ENCODE data around the gene TENT5A. TPM values are rescaled to one million over a fixed set of nuclear protein-coding genes. Genes with fewer than 3 reads are reported as not detected.

TENT5A gene
- total RNA-seq, 2 experiments from 2014 or later = 1.1 to 1.2 TPM

GRCh38 chr6:81789291-81789690, 36.8 kb upstream of the TENT5A start:
- TF ChIP-seq, protein P1, sequence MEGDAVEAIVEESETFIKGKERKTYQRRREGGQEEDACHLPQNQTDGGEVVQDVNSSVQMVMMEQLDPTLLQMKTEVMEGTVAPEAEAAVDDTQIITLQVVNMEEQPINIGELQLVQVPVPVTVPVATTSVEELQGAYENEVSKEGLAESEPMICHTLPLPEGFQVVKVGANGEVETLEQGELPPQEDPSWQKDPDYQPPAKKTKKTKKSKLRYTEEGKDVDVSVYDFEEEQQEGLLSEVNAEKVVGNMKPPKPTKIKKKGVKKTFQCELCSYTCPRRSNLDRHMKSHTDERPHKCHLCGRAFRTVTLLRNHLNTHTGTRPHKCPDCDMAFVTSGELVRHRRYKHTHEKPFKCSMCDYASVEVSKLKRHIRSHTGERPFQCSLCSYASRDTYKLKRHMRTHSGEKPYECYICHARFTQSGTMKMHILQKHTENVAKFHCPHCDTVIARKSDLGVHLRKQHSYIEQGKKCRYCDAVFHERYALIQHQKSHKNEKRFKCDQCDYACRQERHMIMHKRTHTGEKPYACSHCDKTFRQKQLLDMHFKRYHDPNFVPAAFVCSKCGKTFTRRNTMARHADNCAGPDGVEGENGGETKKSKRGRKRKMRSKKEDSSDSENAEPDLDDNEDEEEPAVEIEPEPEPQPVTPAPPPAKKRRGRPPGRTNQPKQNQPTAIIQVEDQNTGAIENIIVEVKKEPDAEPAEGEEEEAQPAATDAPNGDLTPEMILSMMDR (IDR thresholded peaks at IDR 0.05) = no peak
- CTCF ChIA-PET = no interaction called here
- intact Hi-C loops (cut with micrococcal nuclease) = no loop called here

GRCh38 chr6:81788748-81789147, 36.3 kb upstream of the TENT5A start:
- Mint-ChIP-seq H3K4me3 (no peak overlapping the region), H3K36me3 (ENCODE audit: low read depth) (no peaks in the 10 kb centered on the region), H3K27ac (no peak overlapping the region), H3K9me3 (no peaks in the 10 kb centered on the region), H3K27me3 (peaks cover 3% of the 10 kb centered on the region), H3K4me1 (ENCODE audit: low read depth) (no peaks in the 10 kb centered on the region)
- no peak for DNase-seq
- ChIA-PET POLR2A (no interaction called here), CTCF (no interaction called here)
- no peak for ATAC-seq
- intact Hi-C loops (cut with micrococcal nuclease) = no loop called here
- TF ChIP-seq, protein P1 (IDR thresholded peaks at IDR 0.05) = no peak

More at GRCh38 chr6:81789291-81789690, 36.8 kb upstream of the TENT5A start:
- no peaks in the 10 kb centered on the region for H3K36me3 Mint-ChIP-seq (ENCODE audit: low read depth)
- no peak for ATAC-seq
- DNase-seq = no peak
- peaks cover 3% of the 10 kb centered on the region for H3K27me3 Mint-ChIP-seq
- H3K27ac Mint-ChIP-seq = no peak overlapping the region
- H3K4me1 Mint-ChIP-seq (ENCODE audit: low read depth) = no peaks in the 10 kb centered on the region
- H3K4me3 Mint-ChIP-seq = no peak overlapping the region
- H3K9me3 Mint-ChIP-seq = no peaks in the 10 kb centered on the region
- POLR2A ChIA-PET = no interaction called here

GRCh38 chr6:81787313-81788068, 35.0 kb upstream of the TENT5A start:
- Mint-ChIP-seq H3K27me3 (peaks cover 3% of the 10 kb centered on the region), H3K36me3 (ENCODE audit: low read depth) (no peaks in the 10 kb centered on the region), H3K4me1 (ENCODE audit: low read depth) (no peaks in the 10 kb centered on the region), H3K27ac (no peak overlapping the region), H3K4me3 (no peak overlapping the region), H3K9me3 (no peaks in the 10 kb centered on the region)
- TF ChIP-seq, protein P1 (IDR thresholded peaks at IDR 0.05) = no peak
- intact Hi-C loops (cut with micrococcal nuclease) = no loop called here
- no peak for ATAC-seq
- POLR2A ChIA-PET = no interaction called here
- no peak for DNase-seq
- CTCF ChIA-PET = no interaction called here

DNA sequence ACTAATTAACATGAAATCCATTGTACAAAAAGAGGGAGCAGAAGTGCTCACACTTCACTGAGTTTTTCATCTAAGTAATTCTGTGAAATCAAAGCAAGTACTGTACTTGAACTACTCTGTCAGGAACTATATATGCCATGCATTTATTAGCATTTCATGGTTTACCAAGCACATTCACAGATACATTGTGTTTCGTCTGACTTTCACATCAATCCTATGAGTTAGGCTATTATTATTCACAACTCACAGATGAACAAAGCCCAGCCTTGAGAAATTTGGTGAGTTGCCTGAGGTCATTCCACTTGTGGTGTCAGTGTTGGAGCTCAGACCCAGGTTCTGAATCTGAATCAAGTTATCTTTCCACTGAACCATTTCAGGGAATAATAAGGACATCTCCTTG, 33.7 kb upstream of the TENT5A start:
- no peak for ATAC-seq
- intact Hi-C loops (cut with micrococcal nuclease) = no loop called here

GRCh38 chr6:81785377-81785776, 32.9 kb upstream of the TENT5A start:
- peaks cover 4% of the 10 kb centered on the region for H3K9me3 Mint-ChIP-seq
- H3K4me3 Mint-ChIP-seq = no peak overlapping the region
- H3K27me3 Mint-ChIP-seq = peaks cover 5% of the 10 kb centered on the region
- POLR2A ChIA-PET = no interaction called here
- no peaks in the 10 kb centered on the region for H3K4me1 Mint-ChIP-seq (ENCODE audit: low read depth)
- CTCF ChIA-PET = no interaction called here
- no peak for ATAC-seq
- H3K27ac Mint-ChIP-seq = no peak overlapping the region
- H3K36me3 Mint-ChIP-seq (ENCODE audit: low read depth) = no peaks in the 10 kb centered on the region
- intact Hi-C loops (cut with micrococcal nuclease) = no loop called here
- DNase-seq = no peak
- TF ChIP-seq, protein P1 (IDR thresholded peaks at IDR 0.05) = no peak

More for the DNA sequence above, 33.7 kb upstream of the TENT5A start:
- Mint-ChIP-seq H3K4me3 (no peak overlapping the region), H3K9me3 (peaks cover 4% of the 10 kb centered on the region), H3K36me3 (ENCODE audit: low read depth) (no peaks in the 10 kb centered on the region), H3K27me3 (peaks cover 5% of the 10 kb centered on the region), H3K4me1 (ENCODE audit: low read depth) (no peaks in the 10 kb centered on the region), H3K27ac (no peak overlapping the region)
- ChIA-PET POLR2A (no interaction called here), CTCF (no interaction called here)
- no peak for DNase-seq
- TF ChIP-seq, protein P1 (IDR thresholded peaks at IDR 0.05) = no peak
